Hematopoietic multipotent progenitor cell treated with erythropoietin and hydrocortisone succinate and interleukin-3 and kit ligand, for 17 days (in vitro differentiated cells): ENCODE data around the gene OGT.
"Not testable (repeated sequence)": the region's sequence is repeated elsewhere in the genome, so short reads cannot be mapped to it uniquely, and the experiment has no call there.

ENCODE experiments used
- DNase-seq: peaks from one replicate; pipeline ENCODE4 v3.0.0-alpha.2; 2015; ENCODE audit warnings: low spot score

Gene OGT

DNA sequence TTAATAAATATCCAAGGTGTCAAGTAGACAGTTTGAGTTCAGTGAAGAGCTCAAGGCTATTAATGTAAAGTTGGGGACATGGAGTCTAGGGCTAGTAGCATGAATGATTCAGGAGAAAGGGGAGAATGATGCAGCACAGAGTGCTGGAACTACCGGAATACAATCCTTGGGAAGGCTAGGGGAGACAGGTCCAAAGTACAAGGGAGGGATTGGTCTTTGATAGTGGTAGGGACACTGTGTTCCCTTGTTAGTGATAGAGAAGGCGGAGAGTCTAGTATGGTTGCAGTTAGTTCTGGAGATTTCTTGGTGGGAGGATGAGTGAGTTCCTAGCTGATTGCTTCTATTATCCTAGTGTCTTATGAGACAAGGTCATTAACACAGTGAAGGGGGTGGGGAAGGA is 54.0 kb downstream of the OGT start:
- DNase-seq, result no peak

DNA sequence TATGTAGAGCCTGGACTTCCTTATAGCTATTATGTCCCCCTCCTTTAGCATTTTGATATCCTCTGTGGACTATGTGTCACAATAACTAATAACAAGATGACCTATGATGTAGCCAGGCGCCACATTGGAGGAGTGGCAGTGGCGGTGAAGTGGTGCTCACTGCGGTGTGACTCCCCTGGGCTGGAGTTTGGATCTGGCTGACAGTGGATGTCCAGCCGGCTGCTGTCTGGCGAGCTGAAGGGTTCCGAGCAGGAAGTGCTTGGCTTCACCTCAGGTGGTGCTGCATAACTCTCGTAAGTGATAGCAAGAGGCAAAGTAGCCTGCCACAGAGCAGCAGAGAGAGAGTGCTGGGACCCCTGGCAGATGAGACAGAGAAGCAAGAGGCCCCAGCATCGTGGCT is 60.3 kb downstream of the OGT start:
- not testable (repeated sequence) for DNase-seq

DNA sequence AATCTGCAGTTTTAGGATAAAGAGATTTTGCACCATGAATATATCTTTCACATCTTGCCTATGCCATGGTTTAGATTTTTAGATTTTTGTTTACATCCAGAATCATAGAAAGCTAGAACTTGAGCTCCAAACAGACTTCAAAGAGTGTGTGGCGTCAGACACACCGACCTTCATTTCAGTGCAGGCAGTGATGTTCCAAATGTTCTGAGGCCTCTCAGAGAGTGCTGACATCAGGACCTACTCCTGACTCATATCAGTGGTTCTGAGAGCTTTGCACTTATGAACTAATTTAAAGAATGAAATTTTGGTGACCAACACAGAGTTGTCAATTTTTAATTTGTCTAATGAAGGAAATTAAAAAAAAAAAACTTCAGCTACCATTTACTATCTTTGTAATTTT is 67.1 kb downstream of the OGT start:
- DNase-seq, result no peak

- DNase-seq, result no peak
Measured at GRCh38 chrX:71603618-71604017, 70.7 kb downstream of the OGT start.

GRCh38 chrX:71604141-71604540 is 71.2 kb downstream of the OGT start:
- DNase-seq, result no peak

DNA sequence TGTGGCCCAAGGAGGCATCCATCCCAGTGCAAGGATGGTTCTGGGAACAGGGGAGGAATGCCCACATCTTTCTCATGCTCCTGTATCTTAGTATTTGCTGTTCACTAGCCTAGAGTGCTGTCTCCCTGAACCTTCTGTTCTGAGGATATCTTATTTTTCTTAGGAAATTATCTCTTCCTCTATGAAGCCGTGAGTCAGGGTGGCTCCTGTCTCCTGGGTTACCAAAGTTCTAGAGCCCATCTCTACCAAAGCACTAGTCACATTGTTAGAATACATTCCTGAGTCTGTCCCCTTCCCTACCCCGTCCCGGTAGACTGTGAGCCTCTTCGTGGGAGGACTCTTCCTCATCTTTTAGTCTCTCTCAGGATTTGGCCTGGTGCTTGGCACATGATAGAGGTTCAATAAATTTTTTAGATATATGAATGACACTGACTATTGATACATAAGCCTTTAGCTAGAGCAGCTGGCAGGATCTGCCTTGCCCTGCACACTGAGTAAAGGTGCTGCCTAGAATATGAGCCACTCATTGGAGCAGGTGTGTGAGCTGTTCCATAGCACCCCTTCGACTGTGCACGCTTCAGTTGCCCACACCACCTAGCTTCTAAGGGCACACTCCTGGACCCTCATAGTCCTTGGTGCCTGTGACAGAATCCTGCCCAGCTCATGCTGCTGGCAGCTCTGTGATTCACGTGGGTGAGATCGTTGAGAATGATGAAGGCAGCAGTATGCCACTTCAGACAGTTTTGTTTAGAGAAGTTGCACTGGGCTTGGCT is 72.1 kb downstream of the OGT start:
- no peak for DNase-seq

- DNase-seq, result no peak
Measured at GRCh38 chrX:71606536-71607216, 73.8 kb downstream of the OGT start.

DNA sequence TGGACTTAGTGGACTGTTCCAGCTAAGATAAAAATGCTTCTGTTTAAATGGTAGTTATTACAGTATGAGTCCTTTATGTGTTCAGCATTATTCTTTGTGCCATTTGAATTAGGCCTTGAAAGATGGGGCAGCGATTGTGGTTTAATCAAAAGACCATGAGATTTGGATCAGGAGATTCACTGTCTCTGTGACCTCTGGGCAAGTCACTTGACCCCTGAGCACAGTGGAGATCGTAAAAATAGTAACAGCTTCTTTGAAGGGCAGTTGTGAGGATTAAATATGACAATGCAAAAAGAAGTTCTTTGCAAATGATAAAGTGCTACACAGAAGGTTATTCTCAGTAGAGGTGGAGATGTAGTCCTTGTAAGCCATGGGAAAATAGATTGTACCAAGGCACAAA is 74.6 kb downstream of the OGT start:
- no peak for DNase-seq

DNA sequence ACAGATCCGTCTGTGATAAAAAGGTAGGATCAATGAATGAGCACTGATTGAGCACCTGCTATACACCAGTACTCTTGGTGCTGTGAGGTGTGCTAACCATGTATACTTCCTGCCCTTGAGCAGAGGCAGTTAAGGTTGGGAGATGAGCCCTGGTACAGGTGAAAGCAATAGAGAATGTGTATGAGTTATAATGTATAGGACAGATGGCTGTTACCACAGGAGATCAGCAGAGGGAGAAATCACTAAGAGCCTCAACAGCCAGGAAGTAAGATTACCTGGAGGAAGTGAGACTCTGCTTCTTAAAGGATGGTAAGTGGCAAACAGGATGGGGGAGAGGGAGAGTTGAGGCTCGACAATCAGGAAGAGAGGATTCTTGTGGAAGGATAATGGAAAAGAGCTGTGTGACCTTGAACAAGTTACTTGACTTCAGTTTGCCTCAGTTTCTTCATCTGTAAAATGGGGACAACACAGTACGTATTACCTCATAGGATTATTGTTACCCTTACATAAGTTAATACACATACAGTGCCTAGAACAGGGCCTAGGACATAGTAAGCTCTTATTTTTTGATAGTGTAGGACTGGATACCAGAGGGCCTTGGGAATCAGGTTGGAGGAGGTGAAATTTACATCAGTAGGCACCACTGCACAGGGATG is 76.3 kb downstream of the OGT start:
- DNase-seq, result no peak

GRCh38 chrX:71611736-71612135 is 78.8 kb downstream of the OGT start:
- DNase-seq, result not testable (repeated sequence)

DNA sequence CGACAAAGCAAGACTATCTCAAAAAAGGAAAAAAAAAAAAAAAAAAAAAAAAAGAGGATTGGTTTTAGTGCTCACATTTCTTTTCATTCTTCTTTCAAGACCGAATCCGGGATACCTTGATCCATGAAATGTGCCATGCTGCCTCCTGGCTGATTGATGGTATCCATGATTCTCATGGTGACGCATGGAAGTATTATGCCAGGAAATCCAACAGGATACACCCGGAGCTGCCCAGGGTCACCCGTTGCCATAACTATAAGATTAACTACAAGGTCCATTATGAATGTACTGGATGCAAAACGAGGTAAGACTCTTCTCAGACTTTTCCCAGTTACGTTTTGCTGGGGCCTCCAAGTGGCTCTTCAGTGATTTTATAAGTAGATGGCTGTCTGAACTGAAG is 79.4 kb downstream of the OGT start:
- DNase-seq, result no peak

DNA sequence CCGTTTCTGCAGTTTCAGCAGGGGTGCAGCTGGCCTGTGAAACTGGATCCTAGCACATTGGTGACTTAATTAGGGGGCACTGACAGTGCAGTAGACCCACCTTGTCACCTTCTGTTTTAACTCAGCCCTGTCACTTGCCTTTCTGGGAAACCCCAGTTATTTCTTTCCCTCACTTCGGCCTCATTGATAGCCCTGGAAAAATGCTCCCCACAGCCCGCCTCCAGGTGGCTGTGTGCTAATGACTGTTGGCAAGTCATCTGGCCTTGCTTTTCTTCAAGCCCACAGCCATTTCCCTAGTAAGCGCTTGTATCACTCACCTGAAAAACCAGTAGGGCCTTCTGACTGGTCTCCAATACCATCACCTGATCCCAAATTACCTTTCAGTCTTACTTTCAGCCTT is 82.2 kb downstream of the OGT start:
- no peak for DNase-seq

GRCh38 chrX:71615954-71616353 is 83.0 kb downstream of the OGT start:
- DNase-seq, result no peak

GRCh38 chrX:71616672-71617529 is 84.0 kb downstream of the OGT start:
- no peak for DNase-seq

- DNase-seq, result no peak
Measured at GRCh38 chrX:71617742-71618141, 84.8 kb downstream of the OGT start.

DNA sequence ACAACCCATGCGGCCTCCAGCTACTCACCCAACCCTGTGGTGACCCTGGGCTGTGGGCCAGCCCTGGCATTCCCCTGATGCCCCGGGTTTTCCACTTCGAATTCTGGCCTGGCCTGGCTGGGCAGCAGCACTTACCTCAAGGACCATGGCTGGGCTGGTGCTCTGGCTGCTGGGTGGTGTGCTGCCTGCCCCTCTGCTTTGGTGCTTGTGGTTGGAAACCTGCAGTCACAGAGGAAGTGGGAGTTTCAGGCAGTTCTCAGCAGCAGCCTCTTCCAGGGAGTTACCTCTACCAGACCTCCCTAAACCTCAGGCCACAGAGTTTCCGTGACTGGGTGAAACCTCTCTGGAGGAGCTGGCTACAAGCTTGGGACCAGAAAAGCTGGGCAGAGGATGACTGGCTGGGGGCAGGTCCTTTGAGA is 85.4 kb downstream of the OGT start, which contains the start of gene CXCR3:
CXCR3 (minus strand) TSS at position 209 of the 419 bp plus-strand sequence; CDS start at position 147, 62 bp downstream.
- no peak for DNase-seq

DNA sequence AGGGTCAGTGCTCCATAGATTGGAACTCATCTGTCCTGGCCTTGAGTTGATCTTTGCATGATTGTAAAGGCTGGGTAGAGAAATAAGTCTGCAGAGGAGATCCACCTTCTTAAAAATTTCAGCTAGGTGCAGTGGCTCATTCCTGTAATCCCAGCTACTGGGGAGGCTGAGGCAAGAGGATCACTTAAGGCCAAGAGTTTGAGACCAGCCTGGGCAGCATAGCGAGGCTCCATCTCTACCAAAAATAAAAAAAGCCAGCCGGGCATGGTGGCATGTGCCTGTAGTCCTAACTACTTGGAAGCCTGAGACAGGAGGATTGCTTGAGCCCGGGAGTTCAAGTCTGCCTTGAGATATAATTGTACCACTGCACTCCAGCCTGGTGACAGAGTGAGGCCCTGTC is 85.9 kb downstream of the OGT start:
- no peak for DNase-seq

DNA sequence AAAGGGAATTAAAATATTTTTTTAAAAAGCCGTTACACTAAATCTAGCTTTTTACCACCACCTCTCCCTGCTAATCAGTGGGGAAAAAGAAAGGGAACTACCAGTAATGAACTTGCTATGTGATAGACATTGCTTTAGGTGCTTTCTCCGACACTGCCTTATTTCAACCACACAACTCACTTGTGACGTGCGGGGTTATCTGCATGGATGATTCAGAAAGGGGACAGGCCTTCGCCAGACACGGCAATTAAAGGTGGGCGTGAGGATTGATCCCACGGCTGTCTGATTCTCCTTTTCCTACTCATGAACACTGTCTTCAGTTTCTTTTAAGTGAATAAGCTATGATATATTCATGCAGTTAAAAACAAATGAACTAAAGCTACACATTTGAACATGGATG is 86.3 kb downstream of the OGT start:
- DNase-seq, result no peak

- no peak for DNase-seq
Measured at GRCh38 chrX:71619986-71620385, 87.1 kb downstream of the OGT start.

DNA sequence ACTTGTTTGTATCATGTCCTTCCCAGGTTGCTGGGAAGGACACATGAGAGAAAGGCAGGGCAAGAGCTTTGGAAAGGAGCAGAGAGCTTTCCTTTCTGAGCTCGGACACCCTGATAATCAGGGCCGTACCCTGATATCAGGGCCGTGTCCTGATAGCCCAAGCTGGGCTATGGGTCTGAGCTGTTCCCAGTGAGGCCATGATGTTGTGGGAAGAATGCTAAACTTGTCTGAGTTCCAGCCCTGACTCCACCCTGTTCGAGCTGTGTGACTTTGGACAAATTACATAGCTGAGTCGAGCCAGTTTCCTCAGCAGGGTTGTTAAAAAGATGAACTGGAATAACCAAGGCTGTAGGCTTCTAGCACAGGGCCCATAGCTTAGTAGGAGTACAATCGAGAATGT is 88.7 kb downstream of the OGT start:
- no peak for DNase-seq

DNA sequence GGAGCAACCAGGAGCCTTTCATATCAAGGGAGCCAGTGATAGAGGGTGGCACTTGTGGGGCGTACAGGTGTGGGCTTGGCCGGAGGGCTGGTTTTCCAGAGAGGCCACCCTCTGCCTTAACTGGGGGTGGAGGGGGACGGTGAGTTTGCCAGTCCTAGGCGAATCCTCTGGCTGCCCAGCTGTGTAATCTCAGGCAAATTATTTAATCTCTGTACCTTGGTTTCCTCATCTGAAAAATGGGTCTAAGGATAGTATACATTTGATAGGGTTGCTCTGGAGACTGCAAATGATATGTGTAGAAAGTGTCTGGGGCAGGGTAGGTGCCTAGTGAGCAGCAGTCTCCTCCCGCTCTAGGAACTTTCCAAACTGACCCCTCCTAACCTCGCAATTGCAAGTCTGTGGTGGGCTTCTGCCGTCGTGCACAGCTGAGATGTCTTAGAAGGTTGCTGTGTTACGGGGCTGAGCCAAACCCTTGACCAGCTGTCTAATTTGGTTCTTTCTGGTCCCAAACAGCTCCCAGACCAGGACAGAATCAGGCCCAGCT is 89.2 kb downstream of the OGT start:
- no peak for DNase-seq
